Keratinocyte (primary cell): Measurements from ENCODE around the gene STPG4. TPM values are rescaled to one million over a fixed set of nuclear protein-coding genes. Genes with fewer than 3 reads are reported as not detected.

Experiments
- DNase-seq: peaks from one replicate; pipeline ENCODE4 v3.0.0-alpha.2; 2011; ENCODE audit warnings: low read depth, missing footprints, low spot score
- FAIRE-seq: peaks from 2 replicates; lab custom pipeline; 2011; peaks lifted over from hg19 to GRCh38; lab: Jason Lieb, UNC
- H2AFZ ChIP-seq: 2 replicates; pipeline ENCODE4 v1.6.0; 2012; ENCODE audit warnings: low read length, control low read depth, inconsistent platforms; ENCODE audit not compliant: control insufficient read depth
- H3K27ac ChIP-seq: 2 replicates; pipeline ENCODE4 v1.5.1; 2011; ENCODE audit warnings: low read length; ENCODE audit not compliant: control insufficient read depth, insufficient read depth
- H3K27me3 ChIP-seq: 3 replicates; pipeline ENCODE4 v1.6.0; 2011; ENCODE audit warnings: low read length; ENCODE audit not compliant: control insufficient read depth, insufficient read depth; ENCODE audit errors: extremely low read depth
- H3K36me3 ChIP-seq, 2 experiments: 2 replicates in 1 of 2; 3 replicates in 1 of 2; pipeline ENCODE4 v1.5.1; 2011; ENCODE audit warnings: low read length in 2 of 2, mild to moderate bottlenecking in 1 of 2; ENCODE audit not compliant: control insufficient read depth in 2 of 2, insufficient read depth in 2 of 2; ENCODE audit errors: extremely low read depth in 1 of 2
- H3K4me1 ChIP-seq: 3 replicates; pipeline ENCODE4 v1.5.1; 2011; ENCODE audit warnings: low read length; ENCODE audit not compliant: control insufficient read depth, insufficient read depth; ENCODE audit errors: extremely low read depth
- H3K4me2 ChIP-seq: 3 replicates; pipeline ENCODE4 v1.6.0; 2011; ENCODE audit warnings: low read depth, low read length; ENCODE audit not compliant: control insufficient read depth, insufficient read depth; ENCODE audit errors: extremely low read depth
- H3K4me3 ChIP-seq, 3 experiments: fragments of 200-600 bp in 1 of 3; sonication (generic) in 1 of 3; 2 replicates in 2 of 3; 3 replicates in 1 of 3; pipeline ENCODE4 v1.5.1; 2011 to 2016; ENCODE audit warnings: low read length in 3 of 3, mild to moderate bottlenecking in 3 of 3, control low read depth in 2 of 3, inconsistent platforms in 1 of 3, low read depth in 1 of 3, mixed read lengths in 1 of 3, mixed run types in 1 of 3, moderate library complexity in 1 of 3; ENCODE audit not compliant: control insufficient read depth in 2 of 3, insufficient read depth in 2 of 3; ENCODE audit errors: extremely low read depth in 1 of 3
- H3K79me2 ChIP-seq: 2 replicates; pipeline ENCODE4 v1.6.0; 2012; ENCODE audit warnings: low read length; ENCODE audit not compliant: control insufficient read depth, insufficient read depth
- H3K9ac ChIP-seq: 3 replicates; pipeline ENCODE4 v1.6.0; 2011; ENCODE audit warnings: low read length; ENCODE audit not compliant: control insufficient read depth, insufficient read depth; ENCODE audit errors: extremely low read depth
- H3K9me1 ChIP-seq: 3 replicates; pipeline ENCODE4 v1.6.0; 2011; ENCODE audit warnings: low read length; ENCODE audit not compliant: control insufficient read depth, insufficient read depth; ENCODE audit errors: extremely low read depth
- H3K9me3 ChIP-seq: 2 replicates; pipeline ENCODE4 v1.5.1; 2012; ENCODE audit warnings: low read depth, low read length; ENCODE audit not compliant: control insufficient read depth
- H4K20me1 ChIP-seq: 3 replicates; pipeline ENCODE4 v1.6.0; 2011; ENCODE audit warnings: low read length; ENCODE audit not compliant: control insufficient read depth, insufficient read depth; ENCODE audit errors: extremely low read depth
- CTCF ChIP-seq, 3 experiments: IDR thresholded peaks in 1 of 3; conservative IDR thresholded peaks in 1 of 3; optimal IDR thresholded peaks in 1 of 3; 2 replicates in 2 of 3; 3 replicates in 1 of 3; pipeline versions ENCODE3 to v1.5.1; 2011; ENCODE audit warnings: low read length in 3 of 3, mild to moderate bottlenecking in 3 of 3, moderate library complexity in 2 of 3, control low read depth in 1 of 3, inconsistent platforms in 1 of 3; ENCODE audit not compliant: insufficient read depth in 2 of 3; ENCODE audit errors: extremely low read depth in 1 of 3
- EZH2 ChIP-seq: IDR thresholded peaks from one replicate; pipeline ENCODE4 v1.6.1; 2012; ENCODE audit warnings: inconsistent platforms, mild to moderate bottlenecking, low read length, moderate library complexity
- dilution Hi-C: fragments of 300-500 bp; cut with MboI; formaldehyde crosslinking; loops from one replicate; pipeline ENCODE4 v1.7.0; 2020; ENCODE audit warnings: low sequenced_read_pairs; ENCODE audit not compliant: extremely low pct_ligation_motif_present
- polyA plus RNA-seq, 5 experiments: library from polyadenylated mRNA; depleted of rRNA in 3 of 5; stranded (reverse) in 3 of 5; stranded (forward) in 1 of 5; unstranded in 1 of 5; fragments of >200 nt; gene quantifications; 1 replicate in 1 of 5; 2 replicates in 3 of 5; 3 replicates in 1 of 5; pipeline versions ENCODE4 v1.2.1 to v1.2.3, GENCODE V29; 2011 to 2012; ENCODE audit warnings: missing spikeins in 2 of 5, low read depth in 1 of 5, low replicate concordance in 1 of 5

STPG4 gene
- polyA plus RNA-seq, 1 donor (not counting 4 experiments of a cell fraction or from before 2014, with no cell fraction given): 0.26 TPM

DNA sequence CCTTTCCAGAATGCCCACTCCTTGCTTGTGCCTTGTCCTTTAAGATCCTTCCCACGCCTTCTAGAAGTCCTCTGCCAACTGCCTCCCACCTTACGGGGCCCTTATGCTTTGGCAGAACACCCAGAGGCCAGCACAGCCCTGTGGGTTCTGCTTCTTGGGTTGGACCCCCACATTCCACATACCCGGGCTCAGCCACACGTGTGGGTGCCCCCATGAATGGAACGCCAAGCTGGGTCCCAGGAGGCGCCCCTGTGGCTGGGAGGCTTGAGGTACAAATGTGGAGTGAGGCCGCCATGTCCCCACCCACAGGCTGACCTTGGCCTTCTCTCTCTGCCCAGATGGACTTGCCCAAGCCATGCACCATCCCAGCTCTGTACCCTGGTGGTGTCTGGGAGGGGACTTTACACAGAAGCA lies 74.2 kb downstream of the STPG4 start:
- no peaks in the 10 kb centered on the region for H3K9me1 ChIP-seq
- no peaks in the 10 kb centered on the region for H3K27me3 ChIP-seq
- TF ChIP-seq EZH2: no peak
- TF ChIP-seq CTCF (optimal IDR thresholded peaks at IDR 0.05 in 1 of 3, IDR thresholded peaks at IDR 0.05 in 1 of 3, conservative IDR thresholded peaks at IDR 0.05 in 1 of 3; ENCODE audit: extremely low read depth in 1 of 3, insufficient read depth in 2 of 3, low read length in 3 of 3): no peak
- DNase-seq (no peak), FAIRE-seq (no peak)
- no peaks in the 10 kb centered on the region for H3K36me3 ChIP-seq
- H4K20me1 ChIP-seq: no peaks in the 10 kb centered on the region
- H3K27ac ChIP-seq: no peak overlapping the region
- H3K9ac ChIP-seq: no peak overlapping the region
- H3K4me2 ChIP-seq: no peak overlapping the region
- dilution Hi-C loops: no loop called here
- no peaks in the 10 kb centered on the region for H3K79me2 ChIP-seq
- H3K4me1 ChIP-seq: peaks cover 8% of the 10 kb centered on the region
- H3K9me3 ChIP-seq: no peaks in the 10 kb centered on the region
- H3K4me3 ChIP-seq: no peak overlapping the region
- no peak overlapping the region for H2AFZ ChIP-seq

DNA sequence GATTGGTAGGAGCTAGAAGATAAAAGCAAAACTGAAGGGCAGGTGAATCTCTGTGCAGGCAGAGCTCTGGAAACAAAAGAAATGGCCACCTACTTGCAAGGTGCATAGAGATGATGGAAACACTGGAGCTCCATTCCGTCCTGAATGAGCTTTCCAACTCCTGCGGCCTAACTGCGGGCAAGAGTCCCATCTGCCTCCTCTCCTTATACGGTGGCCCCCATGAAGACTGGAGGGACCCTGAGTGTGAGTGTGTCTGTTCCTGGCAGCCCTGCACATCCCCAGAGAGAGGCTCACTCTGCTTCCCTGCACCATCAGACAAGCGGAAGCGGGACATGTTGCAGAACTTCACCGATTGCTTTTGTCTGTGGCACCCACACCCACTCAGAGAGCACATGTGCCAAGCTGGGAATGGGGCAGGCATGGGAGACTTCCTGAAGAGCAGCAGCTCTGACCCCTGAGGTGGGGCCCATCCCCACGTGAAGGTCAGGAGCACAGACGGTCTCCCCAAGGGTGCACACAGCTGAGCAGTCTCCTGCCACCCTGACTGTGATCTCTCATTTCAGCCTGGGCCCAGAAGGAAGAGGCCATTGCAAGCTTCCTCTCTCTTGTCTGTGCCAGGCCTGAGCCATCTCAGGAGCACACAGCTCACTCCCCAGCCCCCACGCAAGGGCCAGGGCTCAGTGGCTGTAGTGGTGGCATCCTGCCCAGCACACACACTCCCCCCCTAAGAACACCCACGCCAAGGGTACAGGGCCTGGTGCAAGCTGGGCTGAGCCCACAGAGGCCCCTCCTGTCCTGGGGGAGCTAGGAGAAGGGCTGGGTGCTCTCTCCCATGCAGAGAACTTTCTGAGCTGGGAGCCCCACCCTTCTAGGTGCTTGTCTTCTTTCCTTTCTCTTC lies 75.3 kb downstream of the STPG4 start:
- H3K36me3 ChIP-seq: no peaks in the 10 kb centered on the region
- H3K4me3 ChIP-seq: no peak overlapping the region
- no peaks in the 10 kb centered on the region for H3K27me3 ChIP-seq
- H3K9me3 ChIP-seq: no peaks in the 10 kb centered on the region
- H3K4me1 ChIP-seq: peaks cover 8% of the 10 kb centered on the region
- H3K79me2 ChIP-seq: no peaks in the 10 kb centered on the region
- TF ChIP-seq CTCF (optimal IDR thresholded peaks at IDR 0.05 in 1 of 3, IDR thresholded peaks at IDR 0.05 in 1 of 3, conservative IDR thresholded peaks at IDR 0.05 in 1 of 3; ENCODE audit: extremely low read depth in 1 of 3, insufficient read depth in 2 of 3, low read length in 3 of 3) (no peak), EZH2 (no peak)
- H4K20me1 ChIP-seq: no peaks in the 10 kb centered on the region
- FAIRE-seq (no peak), DNase-seq (no peak)
- dilution Hi-C loops: no loop called here
- no peak overlapping the region for H3K4me2 ChIP-seq
- no peaks in the 10 kb centered on the region for H3K9me1 ChIP-seq
- no peak overlapping the region for H3K9ac ChIP-seq
- no peak overlapping the region for H3K27ac ChIP-seq
- peak overlapping the region; percentile 9 for H2AFZ ChIP-seq
